GM12891 (cell line): ENCODE data around the gene TM7SF3.

Experiments
- POLR2A ChIP-seq: IDR thresholded peaks from 2 replicates; pipeline ENCODE4 v1.6.1; 2011; ENCODE audit warnings: low read depth, low read length, control low read depth
- SPI1 ChIP-seq: IDR thresholded peaks from 2 replicates; pipeline ENCODE4 v1.6.1; 2011; ENCODE audit warnings: low read depth, low read length, control low read depth

DNA sequence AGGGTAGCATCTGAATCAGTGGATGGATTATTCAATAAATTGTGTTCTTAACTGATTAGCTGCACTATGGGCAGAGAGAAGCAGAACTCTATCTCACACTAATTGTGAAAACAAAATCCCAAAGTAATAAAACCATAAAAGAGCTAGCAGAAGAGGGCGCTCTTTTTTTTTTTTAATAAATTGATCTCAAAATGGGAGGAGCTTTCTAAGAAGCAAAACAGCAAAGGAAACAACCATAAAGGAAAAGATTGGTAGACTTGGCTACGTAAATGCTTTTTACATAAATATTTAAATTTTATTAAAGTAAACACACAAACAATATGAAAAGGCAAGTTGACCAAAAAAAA lies 1.5 kb upstream of the TM7SF3 start:
- TF ChIP-seq POLR2A (no peak), SPI1 (no peak)
